ENCODE measurements around the gene NEK6.

Gene NEK6

DNA sequence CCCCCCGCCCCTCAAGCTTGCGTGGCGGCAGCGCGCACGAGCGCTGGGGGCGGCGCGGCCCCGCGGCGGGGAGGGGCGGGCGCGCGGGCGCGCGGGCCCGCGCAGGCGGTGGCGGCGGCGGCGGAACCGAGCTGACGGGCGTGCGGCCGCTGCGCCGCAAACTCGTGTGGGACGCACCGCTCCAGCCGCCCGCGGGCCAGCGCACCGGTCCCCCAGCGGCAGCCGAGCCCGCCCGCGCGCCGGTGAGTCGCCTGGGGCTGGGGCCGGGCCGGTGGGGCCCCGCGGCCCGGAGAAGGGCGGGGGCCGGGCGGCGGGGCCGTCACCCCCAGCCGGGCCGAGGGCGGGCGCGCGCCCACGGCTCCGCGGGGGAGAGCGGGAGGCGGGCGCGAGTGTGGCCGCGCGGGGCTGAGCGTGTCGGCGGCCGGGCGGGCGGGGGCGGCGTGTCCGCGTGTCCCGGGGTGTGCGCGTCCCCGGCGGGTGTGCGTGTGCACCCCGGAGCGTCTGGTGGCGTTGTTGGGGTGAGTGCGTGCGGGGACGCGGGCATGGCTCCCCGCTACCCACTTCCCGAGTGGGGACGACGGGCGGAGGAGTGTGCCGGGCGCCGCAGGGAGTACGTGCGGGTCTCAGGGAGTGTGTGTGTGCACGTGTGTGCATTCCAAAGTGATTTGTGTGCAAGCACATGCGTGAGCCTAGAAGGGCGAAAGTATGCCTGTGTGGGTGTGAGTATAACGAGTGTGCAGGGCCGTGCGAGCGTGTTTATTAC lies at the start of gene NEK6:
TSS of gene NEK6 (plus strand) at position 106 of the 763 bp plus-strand sequence. CDS start 44,016 bp downstream, outside the sequence.
- DNase-seq: no peak

- DNase-seq: no peak
Measured at GRCh38 chr9:124208571-124208970, 49.2 kb upstream of the NEK6 start.

DNA sequence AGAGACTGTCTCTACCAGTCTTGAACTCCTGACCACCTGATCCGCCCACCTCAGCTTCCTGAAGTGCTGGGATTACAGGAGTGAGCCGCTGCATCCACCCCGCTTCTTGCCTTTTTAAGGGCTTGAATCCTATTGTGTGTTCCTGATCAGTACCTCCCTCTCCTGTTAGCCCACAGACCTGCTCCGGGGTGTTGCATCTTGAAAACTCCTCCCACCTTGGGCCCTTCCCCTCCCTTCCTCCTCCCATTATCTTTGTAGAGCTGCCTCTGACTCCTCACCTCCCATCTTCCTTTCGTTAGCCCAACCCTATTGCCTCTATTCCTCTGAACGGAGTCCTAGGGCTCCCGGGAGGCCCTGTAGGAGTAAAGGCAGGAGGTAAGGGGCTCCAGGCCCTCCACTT lies 48.5 kb upstream of the NEK6 start:
- no peak for DNase-seq

GRCh38 chr9:124209774-124210173 lies 48.0 kb upstream of the NEK6 start:
- DNase-seq: no peak

DNA sequence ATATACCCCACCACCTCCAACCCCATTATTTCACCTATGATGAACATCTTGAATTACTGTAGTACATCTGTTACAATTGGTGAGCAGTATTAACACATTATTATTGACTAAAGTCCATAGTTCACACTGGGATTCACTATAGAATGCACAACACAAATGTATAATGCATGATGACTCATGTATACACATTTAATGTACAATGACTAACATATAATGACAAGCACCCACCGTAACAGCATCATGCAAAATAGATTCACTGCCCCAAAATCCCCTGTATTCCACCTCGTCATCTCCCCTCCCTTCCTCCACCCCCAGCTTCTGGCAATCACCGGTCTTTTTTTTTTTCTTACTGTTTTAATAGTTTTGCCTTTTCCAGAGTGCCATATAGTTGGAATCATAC lies 47.1 kb upstream of the NEK6 start:
- no peak for DNase-seq

GRCh38 chr9:124212381-124213050 lies 45.2 kb upstream of the NEK6 start:
- DNase-seq: no peak

- no peak for DNase-seq
Measured at GRCh38 chr9:124213396-124213795, 44.4 kb upstream of the NEK6 start.

- no peak for DNase-seq
Measured at GRCh38 chr9:124214116-124214515, 43.6 kb upstream of the NEK6 start.

- no peak for DNase-seq
Measured at GRCh38 chr9:124214596-124215367, 43.0 kb upstream of the NEK6 start.

- no peak for DNase-seq
Measured at GRCh38 chr9:124215368-124215910, 42.3 kb upstream of the NEK6 start.

DNA sequence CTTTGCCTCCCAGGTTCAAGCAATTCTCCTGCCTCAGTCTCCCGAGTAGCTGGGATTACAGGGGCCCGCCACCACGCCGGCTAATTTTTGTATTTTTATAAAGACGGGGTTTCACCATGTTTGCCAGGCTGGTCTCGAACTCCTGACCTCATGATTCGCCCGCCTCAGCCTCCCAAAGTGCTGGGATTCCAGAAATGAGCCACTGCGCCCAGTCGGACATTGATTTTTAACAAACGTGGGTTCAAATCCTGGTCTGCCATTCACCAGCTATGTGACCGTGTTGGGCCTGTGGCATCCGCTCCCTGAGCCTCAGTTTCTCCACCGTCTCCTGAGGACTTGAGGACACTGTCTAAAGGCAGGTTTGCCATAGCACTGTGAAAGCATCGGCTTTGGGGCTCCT lies 41.8 kb upstream of the NEK6 start:
- DNase-seq: no peak

DNA sequence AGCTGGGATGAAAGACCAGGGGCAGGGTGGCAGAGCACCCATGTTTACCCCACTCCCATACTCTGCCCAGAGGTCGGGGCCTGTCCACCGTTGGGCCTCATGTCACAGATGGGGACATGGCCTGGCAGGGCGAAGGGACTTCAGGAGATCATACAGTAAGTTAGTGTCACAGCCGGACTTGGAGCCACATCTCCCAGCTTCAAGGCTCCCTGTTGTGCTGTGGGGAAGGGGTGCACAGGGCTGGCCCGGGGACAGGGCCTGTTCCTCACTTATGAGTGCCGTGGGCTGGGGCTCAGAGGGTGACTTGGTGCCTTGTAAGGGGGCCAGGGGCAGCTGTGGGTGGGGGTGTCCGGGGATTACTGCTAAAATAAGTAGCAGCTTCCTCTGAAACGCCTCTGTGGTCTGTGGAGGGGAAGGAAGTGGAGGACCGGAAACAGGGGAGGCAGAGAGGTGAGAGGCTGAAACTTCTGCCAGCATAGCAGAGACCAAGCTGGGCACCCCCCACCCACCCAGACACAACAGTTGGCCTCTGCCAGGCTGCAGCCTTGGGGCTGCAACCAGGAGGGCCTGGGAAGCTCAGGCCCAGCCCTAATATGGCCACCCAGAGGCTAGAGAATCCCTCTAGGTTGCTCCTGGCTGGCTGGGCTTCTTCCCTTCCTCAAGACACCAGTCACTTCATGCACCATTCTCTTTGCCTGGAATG lies 41.1 kb upstream of the NEK6 start:
- DNase-seq: no peak

- no peak for DNase-seq
Measured at GRCh38 chr9:124217836-124218437, 39.8 kb upstream of the NEK6 start.

DNA sequence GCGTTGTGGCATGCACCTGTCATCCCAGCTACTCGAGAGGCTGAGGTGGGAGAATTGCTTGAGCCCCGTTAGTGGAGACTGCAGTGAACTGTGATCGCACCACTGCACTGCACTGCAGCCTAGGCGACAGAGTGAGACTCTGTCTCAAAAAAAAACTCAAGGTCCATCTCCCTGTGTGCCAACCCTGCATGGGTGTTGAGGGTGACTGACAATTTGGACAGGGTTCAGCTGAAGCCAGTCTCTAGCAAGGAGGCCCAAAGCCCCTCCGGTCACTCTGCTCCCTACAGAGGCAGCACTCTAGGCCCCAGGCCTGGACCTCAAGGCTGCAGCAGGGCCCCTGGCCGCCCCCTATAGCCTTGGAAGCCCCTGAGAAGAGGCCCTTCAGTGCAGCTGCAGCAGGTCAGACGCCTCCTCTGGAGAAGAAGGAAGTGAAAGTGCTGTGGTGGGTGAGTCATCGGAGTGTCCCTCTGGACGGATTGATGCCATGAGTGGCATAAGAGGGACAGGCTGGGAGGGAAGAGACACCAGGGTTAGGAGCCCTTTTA lies 39.2 kb upstream of the NEK6 start:
- DNase-seq: no peak

DNA sequence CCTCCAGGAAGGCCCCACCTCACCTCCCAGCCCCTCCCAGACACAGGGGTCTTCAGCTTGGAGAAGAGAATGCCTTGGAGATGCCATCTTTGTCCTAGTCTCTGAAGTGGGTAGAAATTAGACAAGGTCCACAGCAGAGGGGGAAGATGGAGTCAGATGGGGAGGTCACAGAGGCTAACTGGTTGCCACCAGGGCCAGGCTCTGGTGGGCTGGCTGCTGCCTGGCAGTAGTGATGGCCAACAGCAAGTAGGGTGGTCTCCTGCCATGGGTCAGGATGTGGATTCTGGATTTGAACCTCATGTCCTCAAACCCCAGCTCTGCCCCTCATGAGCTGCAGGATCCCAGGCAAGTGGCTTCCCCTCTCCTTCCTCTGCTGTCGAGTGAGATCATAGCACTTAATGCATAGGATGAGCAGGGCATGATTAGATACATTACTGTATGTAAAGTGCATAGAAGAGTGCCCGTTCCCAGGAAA lies 38.7 kb upstream of the NEK6 start:
- no peak for DNase-seq

- DNase-seq: no peak
Measured at GRCh38 chr9:124220946-124221451, 36.8 kb upstream of the NEK6 start.

DNA sequence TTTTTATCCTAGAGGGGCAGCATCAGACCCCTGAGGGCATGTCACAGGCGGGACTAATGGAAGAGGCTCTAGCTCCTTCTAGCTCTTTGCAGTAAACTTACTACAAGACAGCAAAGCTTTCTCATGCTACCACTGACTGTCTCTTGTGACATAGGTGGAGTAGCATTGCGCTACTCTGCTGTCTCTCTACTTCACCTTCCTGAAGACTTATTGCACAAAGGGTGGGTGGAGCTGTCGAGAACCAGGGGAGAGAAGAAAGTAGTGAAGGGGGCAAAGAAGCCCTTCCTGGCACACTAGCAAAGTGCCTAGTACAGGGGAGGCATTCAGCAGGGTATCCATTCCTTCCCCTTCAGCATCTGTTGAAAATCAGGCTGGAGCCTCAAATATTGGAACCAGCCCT lies 36.1 kb upstream of the NEK6 start:
- no peak for DNase-seq

DNA sequence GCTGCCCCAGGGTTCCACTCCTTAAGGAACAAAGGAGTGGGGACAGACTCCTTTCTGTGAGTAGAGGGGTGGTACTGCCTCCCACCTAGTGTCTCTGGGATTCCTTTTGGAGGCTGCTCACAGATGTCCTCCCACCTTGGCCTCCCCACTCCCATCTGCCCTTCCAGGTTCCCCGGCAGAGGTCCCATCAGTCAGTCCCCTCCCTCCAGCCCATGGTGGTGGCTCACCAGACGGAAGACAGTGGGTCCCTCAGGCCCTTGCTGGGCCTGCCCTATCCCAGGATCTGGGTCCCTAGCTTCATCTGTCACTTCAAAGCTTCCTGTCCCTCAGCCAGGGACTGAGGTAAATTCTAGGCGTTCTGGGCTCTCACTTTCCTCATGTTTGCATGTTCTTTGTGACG lies 35.6 kb upstream of the NEK6 start:
- no peak for DNase-seq

- peak; percentile 32 for DNase-seq
Measured at GRCh38 chr9:124222918-124223720, 34.6 kb upstream of the NEK6 start.

- no peak for DNase-seq
Measured at GRCh38 chr9:124225945-124226344, 31.8 kb upstream of the NEK6 start.

DNA sequence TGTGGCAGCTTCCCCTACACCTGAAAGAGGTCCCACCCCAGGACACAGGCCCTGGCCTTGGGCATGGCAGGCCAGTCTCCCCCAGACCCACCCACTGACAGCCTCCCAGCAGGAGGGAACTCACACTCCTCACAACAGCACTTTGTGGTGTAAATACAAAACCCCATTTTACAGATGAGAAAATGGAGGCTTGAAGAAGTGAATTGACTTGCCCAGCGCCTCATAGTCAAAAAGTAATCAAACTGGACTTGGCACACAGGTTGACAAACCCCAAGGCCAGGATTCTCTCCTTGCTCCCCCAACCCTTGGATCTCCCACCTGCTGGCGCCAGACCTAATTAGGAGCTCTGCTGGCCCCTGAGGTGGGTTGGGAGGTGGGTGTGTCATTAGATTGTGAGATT lies 29.2 kb upstream of the NEK6 start:
- no peak for DNase-seq

Data from NCI-H1105 (cell line).